LoVo (cell line): ENCODE results near the gene SCUBE3.

Experiments
- DNase-seq: peaks from one replicate; pipeline ENCODE4 v3.0.0-alpha.2; 2016; ENCODE audit warnings: low spot score

The SCUBE3 gene

DNA sequence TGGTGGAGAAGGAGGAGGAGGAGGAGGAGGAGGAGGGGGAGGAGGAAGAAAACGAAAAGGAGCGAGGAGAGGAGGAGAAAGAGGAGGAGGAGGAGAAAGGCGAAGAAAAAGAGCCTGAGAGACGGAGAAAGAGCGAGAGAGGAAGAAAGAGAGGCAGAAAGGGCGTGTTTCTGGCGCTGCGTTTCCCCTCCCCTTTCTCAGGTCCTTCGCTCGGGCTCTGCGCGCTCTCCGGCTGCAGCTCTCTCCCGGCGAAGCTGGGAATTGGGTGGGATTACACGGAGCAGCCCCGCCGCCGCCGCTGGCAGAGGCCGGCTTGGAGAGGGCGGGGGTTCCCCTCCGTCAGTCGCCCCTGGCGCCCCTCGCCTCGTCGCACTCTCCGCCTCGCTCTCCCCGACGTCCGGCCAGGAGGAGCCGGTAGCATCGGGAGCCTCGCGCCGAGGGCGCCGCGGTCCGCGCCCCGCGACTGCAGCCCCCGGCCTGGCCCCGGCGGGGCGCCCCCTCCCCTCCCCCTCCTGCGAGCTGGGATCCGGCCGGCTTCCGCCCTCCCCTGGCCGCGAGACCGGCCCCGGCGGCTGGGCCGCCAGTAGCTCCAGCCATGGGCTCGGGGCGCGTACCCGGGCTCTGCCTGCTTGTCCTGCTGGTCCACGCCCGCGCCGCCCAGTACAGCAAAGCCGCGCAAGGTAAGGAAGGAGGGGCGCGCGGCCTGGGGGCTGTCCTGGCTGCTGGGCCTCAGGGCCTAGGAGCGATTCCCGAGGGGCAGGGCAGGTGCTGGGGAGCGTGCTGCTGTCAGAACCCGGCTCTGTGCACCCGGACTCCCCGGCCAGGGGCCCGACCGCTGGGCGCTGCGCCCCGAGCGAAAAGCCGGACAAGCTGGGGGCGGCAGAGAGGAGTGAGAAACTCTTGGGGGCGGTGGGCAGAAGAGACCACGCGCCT is at the start of gene SCUBE3:
Gene SCUBE3 (plus strand): TSS at position 133 of the 933 bp plus-strand sequence. CDS start 463 bp downstream, at position 596.
- no peak for DNase-seq

GRCh38 chr6:35164277-35164676 is 49.5 kb upstream of the SCUBE3 start:
- DNase-seq: no peak

DNA sequence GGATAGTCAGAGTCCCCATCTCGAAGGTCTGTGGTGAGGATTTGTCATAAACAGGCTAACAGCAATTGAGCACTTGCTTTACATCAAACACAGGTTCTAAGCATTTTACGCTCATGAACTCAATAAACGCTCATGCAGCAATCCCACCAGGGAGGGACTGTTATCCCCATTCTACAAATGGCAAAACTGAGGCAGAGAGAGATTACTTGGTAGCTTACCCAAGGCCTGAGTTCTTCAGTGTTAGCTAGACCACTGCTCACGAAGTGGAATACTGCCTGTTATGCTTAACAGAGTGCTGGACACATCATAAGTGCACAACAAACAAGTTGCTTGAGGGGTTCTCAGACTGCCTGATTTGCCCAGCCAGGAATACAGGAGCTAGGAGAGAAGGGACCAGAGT is 48.9 kb upstream of the SCUBE3 start:
- no peak for DNase-seq

DNA sequence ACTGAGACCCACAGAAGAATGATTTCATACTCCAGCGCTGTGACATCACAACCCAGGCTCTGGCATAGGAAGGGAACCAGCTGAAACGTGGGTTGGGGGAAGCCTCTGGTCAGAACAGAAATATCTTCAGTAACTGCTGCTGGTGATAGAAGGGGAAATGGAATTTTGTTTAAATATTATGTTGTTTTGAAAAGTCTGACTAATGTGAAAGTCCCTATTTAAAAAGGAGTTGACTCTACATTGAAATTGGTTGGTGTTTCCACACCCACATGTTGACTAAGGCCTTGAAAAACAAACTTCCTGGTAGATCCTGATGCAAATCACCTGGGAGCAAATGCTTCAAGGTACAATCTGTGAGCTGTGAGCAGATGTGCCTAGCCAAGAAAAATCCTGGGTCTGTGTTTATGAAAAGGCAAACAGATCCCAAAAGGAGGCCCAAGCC is 48.1 kb upstream of the SCUBE3 start:
- DNase-seq: peak; percentile 18

DNA sequence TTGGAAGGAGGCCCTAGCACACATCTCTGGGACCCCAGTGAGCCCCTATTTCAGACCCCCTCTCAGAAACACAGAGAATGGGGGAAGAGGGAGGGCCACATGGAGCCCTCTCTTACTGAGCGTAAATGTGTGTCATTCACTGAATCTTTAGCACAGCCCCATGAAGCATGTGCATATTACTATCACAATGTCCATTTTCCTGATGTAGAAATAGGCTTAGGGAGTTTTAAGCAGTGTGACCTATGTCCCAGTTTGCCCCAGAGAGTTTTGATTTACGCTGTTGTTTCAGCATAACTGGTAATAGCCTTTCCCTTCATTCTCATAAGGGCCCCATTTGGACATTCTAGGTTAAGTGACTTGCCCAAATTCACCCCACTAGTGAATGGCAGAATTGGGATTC is 47.6 kb upstream of the SCUBE3 start:
- DNase-seq: no peak

DNA sequence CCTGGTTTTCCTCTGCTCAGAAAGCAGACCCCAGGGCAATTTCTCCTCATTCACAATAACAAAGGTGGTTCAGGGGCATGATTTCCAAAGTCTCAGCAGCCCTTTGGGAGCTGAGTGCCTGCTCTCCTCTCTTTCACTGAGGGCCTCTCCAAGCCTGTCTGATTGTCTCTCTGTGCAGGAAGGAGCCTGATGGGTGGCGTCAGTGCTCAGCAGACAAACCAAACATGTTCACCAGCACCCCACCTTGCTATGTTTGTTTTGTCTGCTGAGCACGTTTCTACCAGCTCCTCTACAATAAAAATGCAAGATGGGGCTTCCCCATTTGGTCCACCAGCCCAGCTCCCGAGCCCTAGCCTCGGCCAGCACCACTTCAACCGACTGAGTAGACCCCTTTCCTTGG is 47.2 kb upstream of the SCUBE3 start:
- no peak for DNase-seq

- no peak for DNase-seq
Observed at GRCh38 chr6:35167505-35167904, 46.3 kb upstream of the SCUBE3 start.

- no peak for DNase-seq
Observed at GRCh38 chr6:35168461-35168861, 45.3 kb upstream of the SCUBE3 start.

- no peak for DNase-seq
Observed at GRCh38 chr6:35170166-35170565, 43.6 kb upstream of the SCUBE3 start.

- no peak for DNase-seq
Observed at GRCh38 chr6:35170891-35171290, 42.9 kb upstream of the SCUBE3 start.

DNA sequence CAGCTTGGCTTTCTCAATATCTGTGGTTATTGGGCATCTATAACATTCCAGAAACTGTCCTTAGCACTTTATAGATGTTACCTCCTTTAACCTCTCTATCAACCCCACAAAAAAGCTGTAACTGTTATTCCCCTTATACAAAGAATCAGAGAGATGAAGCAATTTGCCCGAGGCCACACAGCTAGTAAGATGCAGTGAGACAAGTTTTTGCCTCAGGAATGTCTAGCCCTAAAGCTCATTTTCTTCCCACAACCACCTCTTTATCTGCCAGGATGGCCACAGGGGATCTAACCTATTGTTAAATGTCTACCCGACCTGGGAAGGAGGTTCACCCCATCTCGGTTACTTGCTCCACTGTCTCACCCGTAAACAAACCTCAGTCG is 40.7 kb upstream of the SCUBE3 start:
- no peak for DNase-seq

GRCh38 chr6:35173427-35174087 is 40.2 kb upstream of the SCUBE3 start:
- no peak for DNase-seq

DNA sequence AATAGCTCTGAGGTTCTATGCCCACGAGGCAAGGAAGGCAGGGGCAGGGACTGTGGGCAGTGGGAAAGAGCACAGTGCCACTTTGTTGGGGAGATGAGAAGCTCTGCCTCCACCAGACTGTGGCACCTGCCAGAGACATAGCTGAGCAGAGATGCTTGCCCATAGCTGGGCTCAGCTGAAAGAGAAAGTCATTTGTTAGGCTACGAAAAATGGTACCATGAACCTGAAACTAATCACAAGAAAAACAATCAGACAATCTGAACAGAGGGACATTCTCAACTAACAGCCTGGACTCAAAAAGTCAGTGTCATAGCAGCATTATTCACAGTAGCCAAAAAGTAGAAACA is 39.7 kb upstream of the SCUBE3 start:
- DNase-seq: no peak

GRCh38 chr6:35174501-35174900 is 39.3 kb upstream of the SCUBE3 start:
- no peak for DNase-seq

DNA sequence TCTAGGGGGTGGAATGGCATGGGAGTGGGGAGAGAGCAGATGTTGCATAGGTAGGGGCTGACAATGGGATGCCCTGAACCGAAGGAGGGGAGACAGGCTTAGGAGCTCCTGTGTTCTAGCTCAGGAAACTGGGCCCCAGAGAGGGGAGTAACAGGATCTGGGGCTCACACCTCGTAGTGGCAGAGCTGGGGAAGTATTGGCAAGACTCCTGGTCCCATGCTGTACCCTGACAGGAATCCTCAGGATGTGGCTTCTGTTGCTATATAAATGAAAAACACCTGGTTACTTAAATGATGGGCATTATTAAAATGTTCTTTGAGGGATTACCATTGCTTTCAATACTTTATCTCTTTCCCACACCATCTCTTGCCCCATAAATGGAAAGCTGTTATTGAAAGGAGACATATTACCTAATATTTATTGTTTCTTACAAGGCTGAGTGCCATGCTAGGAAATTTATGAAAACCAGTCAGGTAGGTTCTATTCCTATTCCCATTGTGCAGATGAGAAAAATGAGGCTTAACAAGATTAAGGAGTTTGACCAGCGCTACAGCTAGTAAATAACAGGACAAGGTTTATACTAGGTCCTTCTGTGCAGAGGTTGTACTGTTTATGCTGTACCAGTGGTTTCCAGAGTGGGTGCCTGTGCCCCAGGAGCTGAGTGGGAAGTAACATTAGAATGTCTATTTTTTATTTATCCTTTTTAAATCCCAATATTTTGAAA is 37.3 kb upstream of the SCUBE3 start:
- DNase-seq: no peak

DNA sequence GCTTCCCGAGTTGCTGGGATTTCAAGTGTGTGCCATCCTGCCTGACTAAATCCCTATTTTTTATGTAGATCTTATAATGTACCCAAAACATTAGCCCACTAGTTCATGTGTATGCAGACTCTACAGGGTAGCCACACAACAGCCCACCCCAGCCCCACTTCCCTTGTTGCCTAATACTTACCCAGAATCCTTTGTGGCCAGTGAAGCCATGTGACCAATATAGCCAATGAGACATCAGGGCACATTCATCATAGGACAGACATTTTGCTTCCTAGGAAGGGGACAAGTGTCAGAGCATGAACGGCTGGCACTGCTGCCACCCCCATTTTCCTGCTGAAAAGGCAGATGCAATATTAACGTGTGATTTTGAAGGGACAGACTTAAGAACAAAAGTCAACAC is 36.6 kb upstream of the SCUBE3 start:
- no peak for DNase-seq

- DNase-seq: no peak
Observed at GRCh38 chr6:35177596-35177995, 36.2 kb upstream of the SCUBE3 start.

- no peak for DNase-seq
Observed at GRCh38 chr6:35178012-35178411, 35.7 kb upstream of the SCUBE3 start.

GRCh38 chr6:35178932-35179832 is 34.6 kb upstream of the SCUBE3 start:
- no peak for DNase-seq

- no peak for DNase-seq
Observed at GRCh38 chr6:35179901-35180535, 33.7 kb upstream of the SCUBE3 start.

DNA sequence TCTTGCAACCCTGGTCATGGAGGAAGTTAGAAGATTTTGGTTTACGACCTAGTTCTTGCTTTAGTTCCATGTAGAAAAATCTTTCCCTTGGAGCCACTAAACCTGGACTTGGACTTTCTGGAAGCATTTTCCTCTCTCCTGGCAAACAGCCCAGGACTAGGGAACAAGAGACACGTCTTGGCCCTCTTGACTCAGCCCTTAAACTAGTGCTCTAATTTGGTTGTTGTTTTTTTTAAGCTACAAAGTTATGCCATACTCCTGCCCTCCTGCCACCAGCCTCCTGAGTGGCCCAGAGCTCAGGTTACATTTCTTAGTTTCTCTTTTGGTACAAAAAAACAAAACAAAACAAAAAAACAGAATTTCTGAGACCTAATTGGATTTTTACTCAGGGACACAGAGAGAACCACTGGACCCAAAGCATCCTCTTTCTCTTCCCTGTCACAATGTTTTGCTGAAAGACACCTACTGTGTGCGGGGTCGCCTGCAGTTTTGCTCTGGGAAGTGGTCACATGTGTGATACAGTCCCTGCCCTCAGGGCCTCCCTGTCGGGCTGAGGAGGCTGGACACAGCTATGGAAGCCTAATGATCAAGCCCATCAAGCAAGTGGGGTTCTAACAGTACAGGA is 32.3 kb upstream of the SCUBE3 start:
- DNase-seq: peak; percentile 11
